ENCODE measurements around the gene TFF2. TPM values are rescaled to one million over a fixed set of nuclear protein-coding genes. Genes with fewer than 3 reads are reported as not detected.

The TFF2 gene
- polyA plus RNA-seq, 1 donor (not counting 4 experiments of a cell fraction or from before 2014, with no cell fraction given), result not detected

DNA sequence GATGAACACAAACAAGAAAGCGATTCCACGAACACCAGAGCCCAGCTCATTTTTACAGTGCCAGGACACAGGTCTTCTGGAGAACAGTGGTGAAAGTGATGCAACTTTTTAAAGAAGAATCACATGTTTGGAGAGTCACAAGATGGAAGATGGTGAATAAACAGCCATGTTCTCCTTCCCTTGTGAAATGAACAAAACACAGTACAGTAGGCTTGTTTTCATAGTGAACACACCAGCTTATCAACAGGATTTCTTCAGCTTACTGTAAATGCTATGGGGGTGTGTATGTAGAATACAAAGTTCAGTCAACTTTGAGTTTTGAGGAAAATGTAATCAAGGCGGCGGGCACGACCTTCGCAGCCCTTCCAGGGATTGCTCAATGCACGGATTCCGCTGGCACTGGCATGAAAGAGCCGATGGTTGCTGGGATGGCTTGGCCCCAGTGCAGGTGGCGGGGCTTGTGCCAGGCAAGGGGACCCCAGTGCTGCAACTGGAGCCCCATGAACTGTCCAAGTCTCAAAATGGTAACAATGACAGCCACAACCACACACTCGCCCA is 35.3 kb upstream of the TFF2 start:
- Histone ChIP-seq H3K4me2 (ENCODE audit: control insufficient read depth, extremely low read depth, insufficient read depth, low read depth, low read length) (no peak overlapping the region), H3K27ac (ENCODE audit: control insufficient read depth, insufficient read depth, low read length) (no peak overlapping the region), H3K4me3 (ENCODE audit: control insufficient read depth in 2 of 3, extremely low read depth in 1 of 3, insufficient read depth in 2 of 3, low read depth in 1 of 3, low read length in 3 of 3) (no peak overlapping the region), H3K36me3 (ENCODE audit: control insufficient read depth in 2 of 2, extremely low read depth in 1 of 2, insufficient read depth in 2 of 2, low read length in 2 of 2) (no peaks in the 10 kb centered on the region), H3K79me2 (ENCODE audit: control insufficient read depth, insufficient read depth, low read length) (no peaks in the 10 kb centered on the region), H3K4me1 (ENCODE audit: control insufficient read depth, extremely low read depth, insufficient read depth, low read length) (no peaks in the 10 kb centered on the region), H3K27me3 (ENCODE audit: control insufficient read depth, extremely low read depth, insufficient read depth, low read length) (peaks cover 4% of the 10 kb centered on the region), H2AFZ (ENCODE audit: control insufficient read depth, low read length) (no peak overlapping the region), H3K9ac (ENCODE audit: control insufficient read depth, extremely low read depth, insufficient read depth, low read length) (no peak overlapping the region), H3K9me1 (ENCODE audit: control insufficient read depth, extremely low read depth, insufficient read depth, low read length) (no peaks in the 10 kb centered on the region), H4K20me1 (ENCODE audit: control insufficient read depth, extremely low read depth, insufficient read depth, low read length) (no peaks in the 10 kb centered on the region), H3K9me3 (ENCODE audit: control insufficient read depth, low read depth, low read length) (no peaks in the 10 kb centered on the region)
- DNase-seq (ENCODE audit: low read depth, low spot score) (no peak), FAIRE-seq (no peak)
- dilution Hi-C loops (cut with MboI; ENCODE audit: extremely low pct_ligation_motif_present, low sequenced_read_pairs), result no loop called here
- no peak for TF ChIP-seq EZH2 (IDR thresholded peaks at IDR 0.05; ENCODE audit: low read length)
- TF ChIP-seq, protein P1, sequence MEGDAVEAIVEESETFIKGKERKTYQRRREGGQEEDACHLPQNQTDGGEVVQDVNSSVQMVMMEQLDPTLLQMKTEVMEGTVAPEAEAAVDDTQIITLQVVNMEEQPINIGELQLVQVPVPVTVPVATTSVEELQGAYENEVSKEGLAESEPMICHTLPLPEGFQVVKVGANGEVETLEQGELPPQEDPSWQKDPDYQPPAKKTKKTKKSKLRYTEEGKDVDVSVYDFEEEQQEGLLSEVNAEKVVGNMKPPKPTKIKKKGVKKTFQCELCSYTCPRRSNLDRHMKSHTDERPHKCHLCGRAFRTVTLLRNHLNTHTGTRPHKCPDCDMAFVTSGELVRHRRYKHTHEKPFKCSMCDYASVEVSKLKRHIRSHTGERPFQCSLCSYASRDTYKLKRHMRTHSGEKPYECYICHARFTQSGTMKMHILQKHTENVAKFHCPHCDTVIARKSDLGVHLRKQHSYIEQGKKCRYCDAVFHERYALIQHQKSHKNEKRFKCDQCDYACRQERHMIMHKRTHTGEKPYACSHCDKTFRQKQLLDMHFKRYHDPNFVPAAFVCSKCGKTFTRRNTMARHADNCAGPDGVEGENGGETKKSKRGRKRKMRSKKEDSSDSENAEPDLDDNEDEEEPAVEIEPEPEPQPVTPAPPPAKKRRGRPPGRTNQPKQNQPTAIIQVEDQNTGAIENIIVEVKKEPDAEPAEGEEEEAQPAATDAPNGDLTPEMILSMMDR (optimal IDR thresholded peaks at IDR 0.05 in 1 of 3, IDR thresholded peaks at IDR 0.05 in 1 of 3, conservative IDR thresholded peaks at IDR 0.05 in 1 of 3; ENCODE audit: extremely low read depth in 1 of 3, insufficient read depth in 2 of 3, low read length in 3 of 3), result no peak

DNA sequence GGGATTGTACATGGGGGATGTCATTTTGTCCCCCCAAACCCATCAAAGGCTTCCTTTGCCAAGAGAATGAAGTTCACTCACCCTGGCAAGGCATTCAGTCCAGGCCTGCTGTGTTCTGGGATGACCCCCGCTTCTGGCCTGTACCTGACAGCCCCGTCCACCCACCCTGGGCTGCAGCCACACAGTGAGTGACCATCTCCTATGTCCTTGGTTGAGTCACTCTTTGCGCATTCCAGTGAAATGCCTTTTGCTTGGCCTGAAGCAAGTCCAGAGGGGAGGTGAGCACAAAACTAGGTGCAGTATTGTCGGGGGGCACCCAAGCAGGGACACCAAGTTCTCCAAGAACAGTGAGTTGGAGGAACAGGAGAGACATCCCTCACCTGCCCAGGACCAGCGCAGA is 34.8 kb upstream of the TFF2 start:
- Histone ChIP-seq H3K9me1 (ENCODE audit: control insufficient read depth, extremely low read depth, insufficient read depth, low read length) (no peaks in the 10 kb centered on the region), H2AFZ (ENCODE audit: control insufficient read depth, low read length) (no peak overlapping the region), H3K4me2 (ENCODE audit: control insufficient read depth, extremely low read depth, insufficient read depth, low read depth, low read length) (no peak overlapping the region), H3K36me3 (ENCODE audit: control insufficient read depth in 2 of 2, extremely low read depth in 1 of 2, insufficient read depth in 2 of 2, low read length in 2 of 2) (no peaks in the 10 kb centered on the region), H3K4me1 (ENCODE audit: control insufficient read depth, extremely low read depth, insufficient read depth, low read length) (no peaks in the 10 kb centered on the region), H3K9ac (ENCODE audit: control insufficient read depth, extremely low read depth, insufficient read depth, low read length) (no peak overlapping the region), H3K4me3 (ENCODE audit: control insufficient read depth in 2 of 3, extremely low read depth in 1 of 3, insufficient read depth in 2 of 3, low read depth in 1 of 3, low read length in 3 of 3) (no peak overlapping the region), H3K79me2 (ENCODE audit: control insufficient read depth, insufficient read depth, low read length) (no peaks in the 10 kb centered on the region), H3K9me3 (ENCODE audit: control insufficient read depth, low read depth, low read length) (no peaks in the 10 kb centered on the region), H4K20me1 (ENCODE audit: control insufficient read depth, extremely low read depth, insufficient read depth, low read length) (no peaks in the 10 kb centered on the region), H3K27me3 (ENCODE audit: control insufficient read depth, extremely low read depth, insufficient read depth, low read length) (no peaks in the 10 kb centered on the region), H3K27ac (ENCODE audit: control insufficient read depth, insufficient read depth, low read length) (no peak overlapping the region)
- DNase-seq (ENCODE audit: low read depth, low spot score), result no peak
- dilution Hi-C loops (cut with MboI; ENCODE audit: extremely low pct_ligation_motif_present, low sequenced_read_pairs), result no loop called here
- TF ChIP-seq EZH2 (IDR thresholded peaks at IDR 0.05; ENCODE audit: low read length), result no peak
- TF ChIP-seq, protein P1 (optimal IDR thresholded peaks at IDR 0.05 in 1 of 3, IDR thresholded peaks at IDR 0.05 in 1 of 3, conservative IDR thresholded peaks at IDR 0.05 in 1 of 3; ENCODE audit: extremely low read depth in 1 of 3, insufficient read depth in 2 of 3, low read length in 3 of 3), result no peak
- no peak for FAIRE-seq

All from keratinocyte (primary cell).